A204.1 (cell line): ENCODE results near the gene NAPSA.

Source experiments
- FAIRE-seq: peaks from 2 replicates; lab custom pipeline; 2012; peaks lifted over from hg19 to GRCh38; lab: Jason Lieb, UNC

Gene NAPSA

GRCh38 chr19:50314724-50315708 lies 50.4 kb downstream of the NAPSA start:
- no peak for FAIRE-seq

DNA sequence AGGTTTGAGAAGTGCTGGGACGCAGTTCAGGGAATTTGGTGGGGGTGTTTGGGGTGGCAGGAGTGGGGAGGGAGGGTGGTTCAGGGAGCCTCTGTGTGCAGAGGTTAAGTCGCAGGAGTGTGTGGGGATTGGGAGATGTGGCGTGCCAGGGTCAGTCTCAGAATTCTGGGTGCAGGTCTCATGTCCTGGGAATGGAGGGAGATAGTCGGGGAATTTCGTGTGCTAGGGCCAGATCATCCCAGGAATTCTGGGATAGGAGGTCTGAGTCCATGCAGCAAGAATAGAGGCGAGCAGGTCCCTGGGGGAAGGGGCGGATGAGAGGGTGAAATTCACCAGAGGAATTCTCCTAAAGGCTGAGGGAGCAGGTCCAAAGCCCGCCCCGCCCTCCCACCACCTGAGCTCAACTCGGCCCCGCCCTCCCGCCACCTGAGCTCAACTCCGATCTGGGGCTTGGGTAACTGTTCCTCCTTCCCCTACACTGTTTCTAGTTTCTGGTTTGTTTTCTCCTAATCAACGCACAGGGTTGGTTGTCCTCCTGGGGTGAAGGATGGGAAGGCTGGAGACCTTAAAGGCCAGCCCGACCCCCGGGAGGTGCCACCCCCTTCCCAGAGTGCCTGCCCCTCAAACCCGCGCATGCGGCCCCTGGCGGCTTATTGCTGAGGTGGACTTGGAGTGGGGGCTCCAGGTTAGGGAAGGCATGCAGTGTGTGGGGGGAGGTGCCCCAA lies 51.5 kb downstream of the NAPSA start:
- no peak for FAIRE-seq

GRCh38 chr19:50312967-50313811 lies 52.2 kb downstream of the NAPSA start:
- FAIRE-seq, result no peak

DNA sequence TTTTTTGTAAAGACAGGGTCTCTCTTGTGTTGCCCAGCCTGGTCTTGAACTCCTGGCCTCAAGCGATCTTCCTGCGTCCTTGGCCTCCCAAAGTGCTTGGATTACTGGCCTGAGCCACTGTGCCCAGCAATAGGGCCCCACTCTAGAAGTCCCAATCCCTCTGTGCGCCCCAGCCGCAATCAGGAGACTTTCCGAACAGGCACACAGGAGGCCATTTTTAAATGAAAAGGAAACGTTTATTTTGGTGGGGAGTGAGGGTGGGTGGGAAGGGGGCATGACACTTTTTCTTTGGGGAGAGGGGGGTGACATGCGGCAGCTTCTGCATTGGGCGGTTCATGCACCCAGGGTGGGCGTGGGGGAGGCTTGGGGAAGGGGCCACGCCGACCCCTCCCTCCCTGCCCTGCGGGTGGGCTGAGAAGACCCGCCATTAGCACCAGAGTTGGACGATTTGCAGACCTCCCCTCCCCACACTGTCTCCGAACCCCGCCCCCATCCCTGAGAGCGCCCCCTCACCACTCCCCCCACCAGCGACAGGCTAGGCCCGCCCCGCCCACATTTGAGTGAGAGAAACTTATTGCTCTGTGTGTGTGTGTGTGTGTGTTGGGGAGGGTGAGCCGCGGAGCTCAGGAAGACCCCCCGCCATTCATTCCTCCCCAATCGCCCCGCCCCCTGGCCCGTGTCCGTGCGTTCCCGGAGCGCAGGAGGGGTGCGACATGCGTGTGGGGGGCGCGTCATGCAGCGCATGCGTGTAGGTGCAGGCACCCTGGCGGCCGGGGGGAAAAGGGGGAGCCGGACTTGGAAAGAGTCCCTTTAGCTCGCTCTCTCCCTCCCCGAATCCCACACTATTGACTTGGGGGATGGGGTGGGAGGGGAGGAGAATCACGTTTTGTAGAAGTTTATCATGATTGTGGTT lies 53.5 kb downstream of the NAPSA start:
- no peak for FAIRE-seq

DNA sequence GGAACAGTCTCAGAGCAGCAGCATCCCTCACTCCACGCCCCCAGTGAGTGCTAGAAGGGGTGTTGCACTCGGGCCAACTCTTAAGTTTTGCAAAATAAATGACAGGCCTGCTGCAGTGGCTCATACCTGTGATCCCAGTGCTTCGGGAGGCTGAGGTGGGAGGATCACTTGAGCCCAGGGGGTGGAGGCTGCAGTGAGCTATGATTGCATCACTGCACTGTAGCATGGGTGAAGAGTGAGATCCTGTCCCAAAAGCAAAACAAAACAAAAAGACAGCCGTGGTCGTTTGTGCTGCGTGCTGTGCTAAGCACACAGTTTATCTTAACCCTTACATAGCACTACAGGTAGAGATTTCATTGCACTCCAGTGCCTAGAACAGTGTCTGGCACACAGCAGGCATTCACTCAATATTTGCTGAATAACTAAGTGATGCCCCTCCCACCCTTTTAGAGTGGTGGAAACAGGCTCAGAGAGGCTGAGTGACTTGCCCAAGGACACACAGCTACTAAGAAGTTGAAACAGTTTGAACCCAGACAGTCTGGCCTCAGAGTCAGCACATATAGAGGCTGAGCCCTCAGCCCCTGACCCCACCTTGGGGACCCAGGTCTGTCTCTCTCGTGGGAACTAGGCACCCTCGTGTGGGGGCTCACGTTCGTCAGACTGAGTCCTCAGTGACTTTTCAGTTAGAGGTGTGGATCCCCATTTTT lies 54.5 kb downstream of the NAPSA start:
- no peak for FAIRE-seq

GRCh38 chr19:50309396-50310125 lies 55.9 kb downstream of the NAPSA start:
- FAIRE-seq, result no peak

DNA sequence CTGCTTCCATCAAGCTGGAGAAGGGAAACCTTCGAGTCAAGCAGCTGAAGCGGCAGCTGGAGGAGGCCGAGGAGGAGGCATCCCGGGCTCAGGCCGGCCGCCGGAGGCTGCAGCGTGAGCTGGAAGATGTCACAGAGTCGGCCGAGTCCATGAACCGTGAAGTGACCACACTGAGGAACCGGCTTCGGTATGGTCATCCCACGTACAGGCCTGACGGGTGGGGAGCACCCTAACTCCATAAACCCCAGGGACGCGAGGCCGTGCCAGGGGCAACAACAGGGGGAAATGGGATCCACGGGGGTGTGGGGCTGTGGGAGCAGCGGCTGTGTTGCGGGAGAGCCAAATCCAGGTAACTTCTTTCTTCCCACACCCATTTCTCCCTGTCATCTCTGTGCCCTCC lies 56.4 kb downstream of the NAPSA start:
- no peak for FAIRE-seq
